ENCODE results near the gene CTF1.
"Not testable (repeated sequence)": the region's sequence is repeated elsewhere in the genome, so short reads cannot be mapped to it uniquely, and the experiment has no call there.

Gene CTF1

DNA sequence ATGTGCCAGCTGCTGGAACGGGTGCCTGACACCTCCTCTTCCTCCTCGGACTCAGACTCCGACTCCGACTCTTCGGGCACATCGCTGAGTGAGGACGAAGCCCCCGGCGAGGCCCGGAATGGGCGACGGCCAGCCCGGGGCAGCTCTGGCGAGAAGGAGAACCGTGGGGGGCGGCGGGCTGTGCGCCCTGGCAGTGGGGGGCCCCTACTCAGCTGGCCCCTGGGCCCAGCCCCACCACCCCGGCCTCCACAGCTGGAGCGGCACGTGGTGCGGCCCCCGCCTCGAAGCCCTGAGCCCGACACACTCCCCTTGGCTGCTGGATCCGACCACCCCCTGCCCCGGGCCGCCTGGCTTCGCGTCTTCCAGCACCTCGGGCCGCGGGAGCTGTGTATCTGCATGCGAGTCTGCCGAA lies 33.8 kb downstream of the CTF1 start:
- DNase-seq, result no peak

- no peak for DNase-seq
These were observed 34.7 kb downstream of the CTF1 start for GRCh38 chr16:30931068-30931650.

- no peak for DNase-seq
These were observed 38.6 kb downstream of the CTF1 start for GRCh38 chr16:30934827-30935557.

- no peak for DNase-seq
These were observed 41.3 kb downstream of the CTF1 start for GRCh38 chr16:30937692-30938091.

GRCh38 chr16:30939571-30939970 lies 43.2 kb downstream of the CTF1 start:
- not testable (repeated sequence) for DNase-seq

GRCh38 chr16:30941600-30942425 lies 45.4 kb downstream of the CTF1 start:
- DNase-seq, result peak; percentile 62

GRCh38 chr16:30942426-30942806 lies 46.0 kb downstream of the CTF1 start:
- no peak for DNase-seq

DNA sequence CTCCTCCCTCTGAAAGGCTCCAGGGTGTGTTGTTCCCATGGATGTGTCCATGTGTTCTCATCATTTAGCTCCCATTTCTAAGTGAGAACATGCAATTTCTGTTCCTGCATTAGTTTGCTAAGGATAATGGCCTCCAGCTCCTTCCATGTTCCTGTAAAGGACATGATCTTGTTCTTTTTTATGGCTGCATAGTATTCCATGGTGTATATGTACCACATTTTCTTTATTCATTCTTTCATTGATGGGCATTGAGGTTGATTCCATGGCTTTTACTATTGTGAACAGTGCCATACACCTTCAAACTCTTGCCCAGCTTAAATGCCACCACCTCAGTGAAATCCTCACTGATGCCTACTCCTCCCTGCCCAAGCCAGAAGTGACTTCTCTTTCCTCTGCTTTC lies 47.9 kb downstream of the CTF1 start:
- no peak for DNase-seq

GRCh38 chr16:30946671-30947540 lies 50.5 kb downstream of the CTF1 start:
- DNase-seq, result no peak

DNA sequence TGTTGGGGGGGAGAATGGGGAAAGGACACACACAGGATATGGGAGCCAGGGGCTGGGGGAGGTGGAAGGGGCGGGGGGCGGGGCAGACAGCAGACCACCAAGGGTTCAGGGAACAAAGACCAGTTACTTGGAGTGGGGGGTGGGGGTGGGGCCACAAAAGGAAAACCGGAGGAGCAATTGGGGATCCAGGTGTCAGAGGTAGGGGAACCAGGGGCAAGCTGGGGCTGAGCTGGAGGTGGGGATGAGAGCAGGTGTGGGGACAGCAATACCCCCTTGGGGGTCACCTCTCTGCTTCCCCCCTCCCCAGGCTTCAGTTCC lies 51.1 kb downstream of the CTF1 start:
- DNase-seq, result no peak

- peak; percentile 90 for DNase-seq
These were observed 51.6 kb downstream of the CTF1 start for GRCh38 chr16:30947859-30948666.

GRCh38 chr16:30948667-30949649 lies 52.5 kb downstream of the CTF1 start, which contains the start of gene ORAI3:
Gene ORAI3 (plus strand): TSS chr16:30949068. CDS start chr16:30949290, 222 bp downstream.
- peak; percentile 88 for DNase-seq

GRCh38 chr16:30949650-30950515 lies 53.5 kb downstream of the CTF1 start:
- no peak for DNase-seq

DNA sequence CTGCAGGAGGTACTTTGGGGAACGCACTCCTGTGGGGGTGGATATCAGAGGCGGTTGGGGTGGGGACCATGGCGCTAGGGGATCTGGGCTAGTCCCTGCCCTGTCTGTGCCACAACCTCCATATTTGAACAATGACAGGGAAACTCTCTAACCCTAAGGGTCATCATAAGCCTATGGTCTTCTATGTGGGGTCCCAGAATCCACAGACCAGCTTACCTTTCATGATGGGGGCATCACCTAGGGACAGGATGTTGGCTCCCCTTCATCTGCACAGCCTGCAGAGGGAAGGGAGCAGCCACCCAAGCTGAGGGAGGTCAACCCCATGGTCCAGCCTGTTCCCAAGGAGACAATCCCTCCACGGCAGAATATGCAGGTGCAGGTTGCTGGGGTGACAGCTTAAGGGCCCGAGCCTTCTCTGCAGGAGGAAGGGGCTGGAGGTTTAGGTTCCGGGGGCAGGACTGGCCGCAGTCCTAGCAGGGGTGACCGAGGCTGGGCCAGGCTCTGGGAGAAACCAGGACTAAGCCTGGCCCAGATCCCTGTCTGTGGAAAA lies 54.2 kb downstream of the CTF1 start:
- DNase-seq, result no peak

- DNase-seq, result no peak
These were observed 54.8 kb downstream of the CTF1 start for GRCh38 chr16:30951193-30951592.

DNA sequence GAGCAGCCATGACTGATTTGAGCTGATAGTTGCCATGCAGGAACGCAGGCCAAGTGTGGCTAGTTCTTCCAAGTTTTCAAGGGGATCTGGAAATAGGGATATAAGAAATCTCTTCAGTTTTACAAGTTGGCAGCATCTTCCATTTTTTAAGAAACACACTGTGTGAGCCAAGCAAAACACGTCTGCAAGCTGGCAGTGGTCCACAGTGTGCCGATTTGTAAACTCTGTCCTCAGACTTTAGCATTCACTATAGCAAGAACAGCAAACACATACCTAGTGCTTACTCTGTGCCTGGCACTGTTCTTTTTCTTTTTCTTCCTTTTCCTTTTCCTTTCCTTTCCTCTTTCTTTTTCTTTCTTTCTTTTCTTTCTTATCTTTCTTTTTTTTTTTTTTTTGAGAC lies 55.3 kb downstream of the CTF1 start:
- no peak for DNase-seq

- DNase-seq, result no peak
These were observed 56.7 kb downstream of the CTF1 start for GRCh38 chr16:30953111-30953510.

Measured in right kidney (tissue), 1 donor.